Gastrocnemius medialis (tissue), 4 donors: Measurements from ENCODE around the gene B4GALT3.
A peak's percentile ranks its signal among the peaks of the same experiment; 100 is the strongest.

Experiments
- POLR2A ChIP-seq, 2 donors: fragments of 450-650 bp; IDR thresholded peaks; one replicate each; pipeline ENCODE4 v1.6.1; 2017; ENCODE audit warnings: antibody characterized with exemption in 2 of 2, mild to moderate bottlenecking in 2 of 2, moderate library complexity in 2 of 2
- TF ChIP-seq, protein P1 (sequence below), 5 experiments: fragments of 450-650 bp in 3 of 5; fragments of 200-600 bp in 2 of 5; sonication (generic) in 2 of 5; IDR thresholded peaks in 4 of 5; conservative IDR thresholded peaks in 1 of 5; 1 replicate in 4 of 5; 2 replicates in 1 of 5; pipeline ENCODE4 v1.5.1; 2016 to 2019; ENCODE audit warnings: antibody characterized with exemption in 5 of 5, mild to moderate bottlenecking in 3 of 5, moderate library complexity in 3 of 5

DNA sequence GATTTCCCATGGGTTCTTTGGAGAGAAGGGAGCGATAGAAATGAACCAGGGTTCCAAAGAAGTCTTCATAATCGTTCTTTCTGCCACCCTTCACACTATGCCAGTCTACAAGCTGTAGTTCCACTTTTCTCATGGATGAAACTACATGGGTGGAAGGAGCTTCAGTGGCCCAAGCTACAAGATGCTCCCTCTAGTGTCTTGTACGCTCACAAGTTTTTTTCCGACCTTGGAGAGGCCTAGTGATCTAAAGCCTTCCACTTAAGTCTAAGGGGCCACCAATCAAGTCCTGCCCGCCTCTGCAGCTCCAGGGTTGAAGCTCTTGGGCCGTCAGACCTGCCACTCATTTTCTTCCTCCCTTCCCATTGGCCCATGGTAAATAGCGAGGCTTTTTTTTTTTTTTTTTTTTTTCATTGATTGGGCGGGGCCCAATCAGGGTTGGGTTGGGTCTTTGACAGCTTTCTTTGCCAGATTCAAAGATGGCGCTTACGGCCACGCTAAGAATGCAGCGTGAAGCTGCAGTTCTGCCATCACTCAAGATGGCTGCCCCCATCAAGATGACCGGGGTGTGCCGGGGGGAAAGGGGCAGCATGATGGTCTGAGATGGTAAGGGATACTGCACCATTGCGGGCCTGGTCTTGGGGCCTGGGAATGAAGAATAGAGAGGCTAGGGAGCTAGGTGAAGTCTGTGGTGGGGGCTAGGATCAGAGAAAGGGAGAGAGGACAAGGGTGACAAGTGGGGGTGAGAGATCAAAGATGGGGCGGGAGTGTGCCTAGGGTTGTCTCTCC lies 48.4 kb upstream of the B4GALT3 start, which contains the start of gene TOMM40L:
- peak; percentile 21 to 27 for TF ChIP-seq POLR2A (IDR thresholded peaks at IDR 0.05)
- TF ChIP-seq, protein P1, sequence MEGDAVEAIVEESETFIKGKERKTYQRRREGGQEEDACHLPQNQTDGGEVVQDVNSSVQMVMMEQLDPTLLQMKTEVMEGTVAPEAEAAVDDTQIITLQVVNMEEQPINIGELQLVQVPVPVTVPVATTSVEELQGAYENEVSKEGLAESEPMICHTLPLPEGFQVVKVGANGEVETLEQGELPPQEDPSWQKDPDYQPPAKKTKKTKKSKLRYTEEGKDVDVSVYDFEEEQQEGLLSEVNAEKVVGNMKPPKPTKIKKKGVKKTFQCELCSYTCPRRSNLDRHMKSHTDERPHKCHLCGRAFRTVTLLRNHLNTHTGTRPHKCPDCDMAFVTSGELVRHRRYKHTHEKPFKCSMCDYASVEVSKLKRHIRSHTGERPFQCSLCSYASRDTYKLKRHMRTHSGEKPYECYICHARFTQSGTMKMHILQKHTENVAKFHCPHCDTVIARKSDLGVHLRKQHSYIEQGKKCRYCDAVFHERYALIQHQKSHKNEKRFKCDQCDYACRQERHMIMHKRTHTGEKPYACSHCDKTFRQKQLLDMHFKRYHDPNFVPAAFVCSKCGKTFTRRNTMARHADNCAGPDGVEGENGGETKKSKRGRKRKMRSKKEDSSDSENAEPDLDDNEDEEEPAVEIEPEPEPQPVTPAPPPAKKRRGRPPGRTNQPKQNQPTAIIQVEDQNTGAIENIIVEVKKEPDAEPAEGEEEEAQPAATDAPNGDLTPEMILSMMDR (IDR thresholded peaks at IDR 0.05 in 4 of 5, conservative IDR thresholded peaks at IDR 0.05 in 1 of 5), result peak; percentile 47 to 64 (median 53)
